NCI-H1105 treated with DMSO at 0.1 percent for 48 hours (cell line): Measurements from ENCODE around the gene VASN.

Experiments
- DNase-seq: peaks from one replicate; lab custom pipeline; 2025; lab: John Stamatoyannopoulos, UW

Gene VASN

DNA sequence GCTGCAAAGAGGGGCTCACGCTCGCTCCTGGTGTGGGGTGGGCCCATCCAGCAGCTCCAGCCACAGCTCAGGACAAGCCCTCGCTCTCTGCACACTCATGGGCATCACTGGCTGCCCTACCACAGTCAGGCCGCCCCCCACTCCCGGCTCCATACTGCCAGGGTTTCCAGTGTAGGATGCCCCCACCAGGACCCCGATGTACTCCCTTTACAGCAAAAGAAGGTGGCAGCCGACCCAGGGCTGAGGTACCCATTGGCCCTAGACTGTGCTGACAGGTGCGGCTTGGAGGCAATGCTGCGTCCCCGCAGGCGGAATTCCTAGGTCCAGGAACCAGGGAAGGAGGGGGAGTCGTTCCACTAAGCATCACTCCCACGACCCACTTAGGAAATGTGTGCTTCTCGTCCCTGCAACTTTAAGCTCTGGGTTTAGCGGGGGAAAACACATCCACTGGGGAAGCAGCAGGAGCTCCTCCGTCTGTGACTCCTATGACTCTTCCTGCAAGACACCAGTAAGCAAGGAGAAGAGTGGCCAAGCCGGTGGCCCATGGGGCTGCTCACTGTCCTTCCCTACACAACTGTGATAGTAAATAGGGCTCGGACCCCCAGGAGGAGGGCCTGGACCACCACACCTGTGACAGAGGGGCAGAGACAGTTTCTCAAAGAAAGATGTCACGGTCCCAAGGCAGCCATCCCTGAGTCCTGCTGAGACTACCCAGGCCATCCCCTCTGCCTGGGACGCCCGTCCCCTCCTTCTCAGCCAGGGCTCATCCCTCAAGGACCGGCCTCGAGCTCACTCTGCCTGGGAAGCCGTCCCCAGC is 31.7 kb downstream of the VASN start:
- DNase-seq, result no peak

DNA sequence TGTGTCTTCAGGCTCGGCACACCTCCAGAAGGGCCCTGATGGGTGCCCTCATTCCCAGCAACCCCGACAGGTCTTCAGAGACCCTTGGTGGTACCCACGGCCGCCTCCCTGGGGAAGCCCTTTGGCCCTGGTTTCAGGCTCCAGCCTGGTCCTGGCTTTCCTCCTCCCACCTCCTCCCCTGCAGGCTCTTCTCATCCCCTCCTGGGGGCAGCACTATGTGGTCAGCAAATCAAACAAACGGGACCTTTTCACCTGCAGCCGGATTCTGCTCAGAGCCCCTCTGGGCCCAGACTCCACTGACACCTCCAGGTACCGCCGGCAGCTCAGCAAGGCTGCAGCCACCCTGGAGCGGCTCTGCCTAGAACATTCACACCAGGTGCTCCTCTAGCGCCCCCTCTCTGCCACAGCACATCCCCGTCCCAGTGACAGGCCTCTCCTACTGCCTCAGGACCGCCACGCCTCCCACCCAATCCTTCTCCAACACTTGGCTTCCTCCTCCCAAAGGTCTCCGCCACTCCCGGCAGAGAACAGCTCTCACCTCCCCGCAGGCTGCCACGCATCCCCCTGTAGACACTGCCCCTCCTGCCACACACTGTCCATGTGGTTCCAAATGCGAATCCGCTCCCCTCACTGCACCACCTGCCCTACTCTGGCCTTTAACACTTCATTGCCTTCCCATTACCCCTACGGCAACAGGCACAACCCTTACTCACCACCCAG is 32.8 kb downstream of the VASN start:
- DNase-seq, result no peak

DNA sequence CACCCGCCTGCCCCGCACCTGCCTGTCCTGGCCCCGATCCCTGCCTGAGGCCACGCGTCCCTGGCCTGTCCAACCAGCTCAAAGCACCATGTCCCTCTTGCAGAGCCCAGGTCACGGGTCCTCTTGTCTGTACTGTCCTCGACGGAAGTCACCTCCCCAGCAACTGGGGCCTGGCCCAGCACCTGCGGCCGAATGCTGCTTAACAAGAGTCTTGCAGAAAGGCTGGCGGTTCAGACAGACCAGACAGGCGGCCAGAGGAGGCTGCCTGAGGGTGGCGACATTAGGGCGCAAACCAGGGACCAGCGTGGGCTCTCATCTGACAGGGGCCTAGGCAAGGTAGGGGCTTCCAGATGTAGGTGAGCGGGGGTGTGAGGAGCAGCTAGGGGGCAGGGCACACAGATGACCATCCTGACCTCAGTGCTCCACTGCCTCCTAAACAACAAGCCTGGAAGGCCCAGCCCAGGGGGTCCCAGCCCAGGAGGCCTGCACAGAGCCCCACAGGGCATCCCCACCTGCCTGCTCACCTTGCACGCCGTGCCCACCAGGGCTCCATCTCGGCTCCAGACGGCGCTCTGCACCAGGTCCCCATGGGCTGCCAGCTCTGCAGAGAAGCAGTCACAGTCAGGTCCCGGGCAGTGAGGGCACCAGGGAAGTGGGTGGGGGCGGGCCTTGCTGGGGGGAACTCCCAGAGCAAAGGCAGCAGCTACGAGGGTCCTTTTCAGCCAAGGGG is 33.5 kb downstream of the VASN start:
- DNase-seq, result no peak

- DNase-seq, result no peak
Observed at GRCh38 chr16:4407543-4408322, 36.1 kb downstream of the VASN start.

DNA sequence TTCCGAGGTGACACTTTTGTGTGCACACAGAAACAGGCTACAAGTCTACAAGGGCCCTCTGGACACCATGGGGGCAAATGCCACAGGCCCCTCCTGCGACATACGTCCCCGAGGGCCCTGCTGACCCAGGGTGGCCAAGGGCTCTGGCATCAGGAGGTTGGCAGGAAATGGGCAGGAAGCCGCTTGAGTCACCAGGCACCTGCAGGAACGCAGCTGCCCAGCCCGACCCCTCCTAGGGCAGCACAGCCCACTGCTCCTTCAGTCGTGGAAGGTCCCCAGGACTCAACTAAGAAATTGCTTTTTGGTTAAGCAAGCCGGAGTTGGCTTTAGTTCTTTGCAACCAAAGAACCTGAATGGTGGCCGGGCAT is 36.7 kb downstream of the VASN start:
- DNase-seq, result no peak

- DNase-seq, result peak; percentile 14
Observed at GRCh38 chr16:4409081-4409932, 37.7 kb downstream of the VASN start.

DNA sequence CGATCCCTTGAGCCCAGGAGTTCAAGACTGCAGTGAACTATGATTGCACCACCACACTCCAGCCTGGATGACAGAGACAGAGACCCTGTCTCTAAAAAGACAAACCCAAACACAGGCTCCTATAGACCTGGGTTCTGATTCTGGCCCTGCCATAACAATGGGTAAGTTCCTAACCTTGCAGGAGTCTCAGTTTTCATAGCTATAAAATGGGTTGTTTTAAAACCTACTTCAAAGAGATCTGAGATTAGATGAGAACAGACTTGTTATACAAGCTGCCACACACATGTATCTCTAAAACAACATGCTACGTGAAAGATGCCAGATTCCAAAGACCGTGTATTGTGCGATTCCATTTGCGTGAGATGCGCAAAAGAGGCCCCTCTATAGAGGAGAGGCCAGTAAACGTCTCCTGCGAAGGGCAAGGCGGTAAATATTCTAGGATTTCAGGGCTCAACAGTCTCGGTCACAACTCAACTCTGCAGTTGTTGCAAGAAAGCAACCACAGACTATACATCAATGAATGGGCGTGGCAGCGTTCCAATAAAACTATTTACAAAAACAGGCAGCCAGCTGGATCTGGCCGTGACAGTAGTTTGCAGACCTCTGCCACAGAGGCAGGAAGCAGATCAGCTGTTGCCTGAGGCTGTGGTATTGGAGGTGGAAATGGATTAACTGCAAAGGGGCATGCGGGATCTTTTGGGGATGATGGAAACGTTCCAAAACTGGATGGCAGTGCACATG is 38.9 kb downstream of the VASN start:
- peak; percentile 44 for DNase-seq

DNA sequence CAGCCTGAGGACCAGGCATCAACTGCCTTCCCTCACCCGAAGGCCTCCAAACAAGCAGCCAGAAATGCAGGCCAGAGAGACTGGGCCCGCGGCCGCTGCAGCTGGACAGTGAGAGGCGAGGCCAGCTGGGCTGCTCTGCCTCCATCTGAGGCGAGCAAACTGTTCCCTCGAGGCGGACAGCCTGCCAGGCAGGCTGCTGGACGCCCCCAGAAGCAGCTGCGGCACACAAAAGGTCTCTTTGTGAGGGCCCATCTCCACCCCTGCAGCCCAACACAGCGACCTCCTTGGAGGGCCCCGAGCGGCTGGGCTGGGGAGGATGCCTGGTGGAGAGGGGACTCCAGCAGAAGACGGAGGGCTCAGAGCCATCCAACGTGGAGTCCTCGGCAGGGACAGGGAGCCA is 40.0 kb downstream of the VASN start:
- peak; percentile 5 for DNase-seq

GRCh38 chr16:4412159-4412558 is 40.5 kb downstream of the VASN start:
- no peak for DNase-seq

DNA sequence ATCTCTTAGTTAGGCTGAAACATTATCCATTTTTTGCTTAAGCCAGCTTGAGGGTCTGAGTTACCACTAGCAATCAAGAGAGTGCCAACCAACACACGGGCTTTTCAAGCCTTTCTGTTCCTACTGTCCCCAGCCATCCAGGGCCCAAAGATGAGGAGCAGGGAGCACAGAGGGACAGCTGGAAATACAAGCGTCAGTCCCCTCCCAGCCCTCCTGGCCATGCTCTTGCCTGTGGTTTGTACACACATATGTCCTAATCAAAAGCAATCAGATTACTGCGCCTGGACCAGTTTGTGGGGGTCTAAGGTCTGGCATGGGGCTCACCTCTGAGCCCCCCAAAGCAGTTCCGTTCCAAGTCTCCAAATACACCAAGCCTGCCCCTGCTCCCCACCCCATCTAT is 41.2 kb downstream of the VASN start:
- DNase-seq, result no peak

DNA sequence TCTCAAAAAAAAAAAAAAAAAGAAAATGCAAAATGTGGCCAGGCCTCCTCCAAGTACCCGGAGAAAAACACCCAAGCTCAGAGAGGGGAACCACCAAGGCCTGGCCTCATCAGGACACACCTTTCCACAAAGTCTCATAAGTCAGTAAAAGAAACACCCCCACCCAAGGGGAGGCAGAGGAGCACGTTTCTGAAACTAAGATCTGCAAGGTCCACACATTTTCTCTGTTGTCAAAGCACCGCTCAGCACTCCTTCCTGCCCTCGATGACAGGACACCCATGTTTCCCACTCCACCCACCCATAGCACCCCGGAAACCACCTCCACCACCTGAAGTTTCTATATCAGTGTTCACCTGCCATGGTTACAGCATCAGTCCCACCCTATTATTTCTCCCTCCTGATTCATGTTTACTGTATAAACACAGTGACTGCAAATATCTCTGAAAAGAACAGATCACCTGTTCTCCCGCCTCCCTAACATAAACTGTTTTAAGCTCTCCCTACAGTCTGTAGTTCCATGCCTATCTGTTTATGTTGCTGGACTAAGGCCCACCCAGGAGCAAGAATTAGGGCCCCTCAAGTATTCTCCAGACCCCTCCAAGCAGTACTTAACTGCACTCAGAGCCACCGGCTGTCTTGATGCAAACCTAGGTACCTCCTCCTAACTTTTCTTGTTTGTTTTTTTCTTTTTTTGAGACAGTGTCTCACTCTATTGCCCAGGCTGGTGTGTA is 42.7 kb downstream of the VASN start:
- DNase-seq, result no peak

DNA sequence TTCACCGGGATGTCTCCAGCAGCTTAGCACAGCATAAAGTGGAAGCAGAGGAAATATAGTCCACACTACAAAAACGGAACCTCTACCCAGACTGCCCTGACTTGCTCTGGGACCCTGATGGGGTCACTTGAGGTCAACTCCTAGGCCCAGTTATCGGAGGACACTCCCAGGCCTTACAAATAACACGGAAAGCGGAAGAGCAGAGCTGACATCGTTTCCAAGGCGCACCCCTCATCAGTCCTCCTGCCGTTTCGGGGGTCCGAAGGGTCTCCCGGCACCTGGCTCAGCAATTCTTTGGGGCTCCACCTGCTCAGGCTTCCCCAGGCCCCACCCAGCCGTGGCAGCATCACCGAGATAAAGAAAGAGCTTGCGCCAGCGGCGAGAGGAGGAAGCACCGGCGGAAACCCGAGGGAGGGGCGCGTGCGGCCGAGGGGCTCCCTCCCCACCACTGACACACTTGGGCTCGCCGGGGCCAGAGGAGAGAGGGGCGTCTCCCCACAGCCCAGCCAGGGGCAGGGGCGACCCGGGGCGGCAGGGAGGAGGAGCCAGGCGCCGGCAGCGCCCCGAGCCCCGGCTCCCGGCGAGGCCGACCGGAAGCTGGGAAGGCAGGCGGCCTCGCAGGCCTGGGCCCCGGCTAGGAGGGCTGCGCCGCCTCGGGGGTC is 44.0 kb downstream of the VASN start:
- no peak for DNase-seq

- peak; percentile 79 for DNase-seq
Observed at GRCh38 chr16:4416200-4417032, 44.8 kb downstream of the VASN start, which contains the start of gene CORO7. CORO7 (minus strand) TSS chr16:4416596; CDS start chr16:4416518, 78 bp downstream.

DNA sequence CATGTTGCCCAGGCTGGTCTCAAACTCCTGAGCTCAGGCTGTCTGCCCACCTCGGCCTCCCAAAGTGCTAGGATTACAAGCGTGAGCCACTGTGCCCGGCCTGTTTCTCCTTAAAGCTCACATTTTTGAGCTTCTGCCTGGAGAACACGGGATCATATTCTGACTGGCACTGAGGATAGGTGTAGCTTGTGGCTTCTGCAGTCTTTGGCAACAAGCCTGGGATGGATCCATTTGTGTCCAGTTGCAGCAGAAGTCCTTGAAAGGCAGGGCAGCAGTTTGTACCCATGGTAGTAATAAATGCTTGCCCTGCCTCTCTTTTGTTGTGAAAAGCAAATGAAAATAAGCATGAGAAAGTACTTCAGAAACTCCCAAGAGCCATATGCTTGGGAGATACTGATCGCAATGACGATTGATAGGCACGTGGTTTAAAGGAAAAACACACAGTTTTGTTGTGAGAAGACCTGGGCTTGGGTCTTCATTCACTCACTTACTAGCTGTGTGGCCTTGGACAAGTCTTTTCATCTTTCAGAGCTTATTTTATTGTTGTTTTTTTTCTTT is 47.8 kb downstream of the VASN start:
- DNase-seq, result no peak

GRCh38 chr16:4420505-4421105 is 49.0 kb downstream of the VASN start:
- no peak for DNase-seq

DNA sequence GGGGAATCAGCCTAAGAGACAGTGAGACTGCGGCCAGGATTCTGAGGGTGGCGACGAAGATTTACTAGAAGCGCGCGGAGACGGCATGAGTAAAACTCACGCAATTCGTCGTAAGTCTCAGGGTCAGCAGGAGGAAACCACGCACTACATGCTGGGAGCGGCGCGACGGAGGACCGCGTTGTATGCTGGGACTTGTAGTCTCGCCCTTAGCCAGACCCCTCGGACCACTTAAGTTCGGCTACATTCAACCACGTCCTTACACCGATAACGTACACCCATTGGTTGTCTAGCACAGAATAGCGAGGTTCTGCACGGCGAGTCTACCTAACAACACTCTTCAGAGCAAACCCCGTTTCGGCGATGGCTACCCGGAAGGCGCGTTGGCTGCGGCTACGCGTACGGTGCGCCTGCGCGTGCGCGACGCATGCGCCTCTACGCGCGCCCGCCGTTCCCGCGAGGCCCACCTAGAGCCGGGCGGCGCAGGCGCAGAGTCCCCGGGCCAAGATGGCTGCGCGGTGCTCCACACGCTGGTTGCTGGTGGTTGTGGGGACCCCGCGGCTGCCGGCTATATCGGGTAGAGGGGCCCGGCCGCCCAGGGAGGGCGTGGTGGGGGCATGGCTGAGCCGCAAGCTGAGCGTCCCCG is 53.9 kb downstream of the VASN start, which contains the start of gene DNAJA3:
DNAJA3 (plus strand) TSS at position 491 of the 643 bp plus-strand sequence; CDS start at position 505, 14 bp downstream.
- DNase-seq, result peak; percentile 84
